B cell (primary cell): Measurements from ENCODE around the gene SGSH. TPM values are rescaled to one million over a fixed set of nuclear protein-coding genes. Genes with fewer than 3 reads are reported as not detected.

Source experiments
- ATAC-seq: fragments of 200-7000 bp; cut with Tn5 transposase; one replicate; pipeline ENCODE4 v1.10.0; 2021; ENCODE audit warnings: low read depth, mild to moderate bottlenecking, moderate number of reproducible peaks, moderate library complexity
- CTCF ChIA-PET: fragments of 350-600 bp; sonication (Branson Sonifier 250); formaldehyde crosslinking; loops from one replicate; lab custom pipeline; 2021; ENCODE audit warnings: antibody characterized with exemption, inconsistent platforms; lab: Charles Lee
- POLR2A ChIA-PET: fragments of 350-600 bp; sonication (Branson Sonifier 250); formaldehyde crosslinking; loops from one replicate; lab custom pipeline; 2021; ENCODE audit warnings: antibody characterized with exemption; lab: Charles Lee
- DNase-seq: peaks from one replicate; pipeline ENCODE4 v3.0.0; 2013
- H2AFZ ChIP-seq: 2 replicates; pipeline ENCODE4 v1.6.1; 2012; ENCODE audit warnings: mild to moderate bottlenecking, low read depth, low read length; ENCODE audit not compliant: insufficient read depth, poor library complexity, severe bottlenecking
- H3K27ac ChIP-seq, 2 donors: 1 replicate in 1 of 2; 2 replicates in 1 of 2; pipeline ENCODE4 v1.5.1; 2012 to 2013; ENCODE audit warnings: low read length in 2 of 2, mild to moderate bottlenecking in 2 of 2, moderate library complexity in 1 of 2
- H3K27me3 ChIP-seq, 4 experiments: fragments of 200-600 bp in 1 of 4; sonication (generic) in 1 of 4; replicated peaks in 1 of 4; 1 replicate in 2 of 4; 2 replicates in 2 of 4; pipeline versions ENCODE4 v1.6.1 to v1.7.0; 2013 to 2016; ENCODE audit warnings: low read length in 3 of 4, mild to moderate bottlenecking in 2 of 4, mixed read lengths in 1 of 4, moderate library complexity in 1 of 4; ENCODE audit not compliant: insufficient read depth in 4 of 4, control insufficient read depth in 3 of 4; ENCODE audit errors: control extremely low read depth in 1 of 4
- H3K36me3 ChIP-seq, 2 experiments: replicated peaks in 1 of 2; 1 replicate in 1 of 2; 2 replicates in 1 of 2; pipeline versions ENCODE4 v1.6.1 to v1.7.1; 2013; ENCODE audit warnings: low read length in 1 of 2; ENCODE audit not compliant: insufficient read depth in 2 of 2, control insufficient read depth in 1 of 2; ENCODE audit errors: control extremely low read depth in 1 of 2, extremely low read depth in 1 of 2
- H3K4me1 ChIP-seq, 2 donors: fragments of 200-600 bp in 1 of 2; sonication (generic) in 1 of 2; 1 replicate in 1 of 2; 2 replicates in 1 of 2; pipeline versions ENCODE4 v1.5.1 to v1.6.1; 2013 to 2017; ENCODE audit warnings: low read length in 2 of 2; ENCODE audit not compliant: control insufficient read depth in 2 of 2, insufficient read depth in 2 of 2
- H3K4me2 ChIP-seq: replicated peaks from 2 replicates; pipeline ENCODE3; 2012; ENCODE audit warnings: mild to moderate bottlenecking, low read depth, low read length; ENCODE audit not compliant: poor library complexity, severe bottlenecking
- H3K4me3 ChIP-seq, 5 experiments: fragments of 200-600 bp in 1 of 5; sonication (generic) in 1 of 5; 1 replicate in 3 of 5; 2 replicates in 2 of 5; pipeline versions ENCODE4 v1.5.1 to v1.7.0; 2011 to 2016; ENCODE audit warnings: low read length in 4 of 5, mild to moderate bottlenecking in 4 of 5, low read depth in 2 of 5, control low read depth in 1 of 5, moderate library complexity in 1 of 5; ENCODE audit not compliant: insufficient read depth in 1 of 5; ENCODE audit errors: control extremely low read depth in 1 of 5, extremely low read depth in 1 of 5
- H3K79me2 ChIP-seq: fragments of 200-600 bp; sonication (generic); one replicate; pipeline ENCODE4 v1.6.0; 2016; ENCODE audit warnings: low read length; ENCODE audit not compliant: control insufficient read depth, insufficient read depth
- H3K9ac ChIP-seq: fragments of 200-600 bp; sonication (generic); 2 replicates; pipeline ENCODE4 v1.6.1; 2017; ENCODE audit warnings: mild to moderate bottlenecking, low read length, moderate library complexity
- H3K9me3 ChIP-seq, 3 donors: one replicate each; pipeline versions ENCODE4 v1.6.1 to v1.7.1; 2013; ENCODE audit warnings: low read length in 2 of 3; ENCODE audit not compliant: control insufficient read depth in 2 of 3, insufficient read depth in 1 of 3; ENCODE audit errors: control extremely low read depth in 1 of 3
- H4K20me1 ChIP-seq: 2 replicates; pipeline ENCODE4 v1.6.0; 2012; ENCODE audit warnings: mild to moderate bottlenecking, low read length; ENCODE audit not compliant: insufficient read depth, control insufficient read depth, poor library complexity, severe bottlenecking
- H3K27ac Mint-ChIP-seq: one replicate; pipeline ENCODE4 v1.8.0; 2021; ENCODE audit warnings: mixed read lengths
- H3K27me3 Mint-ChIP-seq: one replicate; pipeline ENCODE4 v1.8.0; 2021; ENCODE audit warnings: mixed read lengths
- H3K4me1 Mint-ChIP-seq: one replicate; pipeline ENCODE4 v1.8.0; 2021; ENCODE audit warnings: mixed read lengths
- H3K4me3 Mint-ChIP-seq: one replicate; pipeline ENCODE4 v1.8.0; 2021; ENCODE audit warnings: mixed read lengths
- H3K9me3 Mint-ChIP-seq: one replicate; pipeline ENCODE4 v1.8.0; 2022; ENCODE audit warnings: mixed read lengths; ENCODE audit not compliant: insufficient read depth
- EZH2 ChIP-seq: IDR thresholded peaks from 2 replicates; pipeline ENCODE4 v1.6.1; 2012; ENCODE audit warnings: borderline replicate concordance, low read depth, mild to moderate bottlenecking, moderate library complexity, low read length; ENCODE audit not compliant: insufficient read depth, poor library complexity, severe bottlenecking
- WGBS: methylation state at CpG from one replicate; pipeline ENCODE4 v1.1.5; 2013; ENCODE audit warnings: missing lambda C conversion rate; ENCODE audit not compliant: insufficient coverage; 5-methylcytosine and 5-hydroxymethylcytosine counted together
- intact Hi-C: fragments of 100-400 bp; cut with micrococcal nuclease; formaldehyde crosslinking; loops from one replicate; pipeline ENCODE4 v1.10.0; 2022
- polyA plus RNA-seq: library from polyadenylated mRNA; depleted of rRNA; stranded (reverse); fragments of >200 nt; gene quantifications from 2 replicates; pipeline ENCODE4 v1.2.3, GENCODE V29; 2012
- total RNA-seq, 2 donors: library from RNA; stranded (reverse); fragments of 120-200 nt in 1 of 2; gene quantifications; 1 replicate in 1 of 2; 2 replicates in 1 of 2; pipeline versions ENCODE4 v1.2.3 to v1.2.4, GENCODE V29; 2013 to 2022
- TF ChIP-seq, protein P1 (sequence below): fragments of 200-600 bp; IDR thresholded peaks from one replicate; pipeline ENCODE4 v1.8.0; 2022; ENCODE audit warnings: antibody characterized with exemption, mild to moderate bottlenecking

SGSH gene
- total and polyA plus RNA-seq, 2 donors (not counting 1 experiment from before 2014, with no cell fraction given), result 44.5 to 83.7 TPM

- intact Hi-C loops, result no loop called here
- no peaks in the 10 kb centered on the region for H3K4me1 ChIP-seq
Measured at GRCh38 chr17:80248001-80248893, 28.1 kb upstream of the SGSH start.

GRCh38 chr17:80247561-80247960, 27.4 kb upstream of the SGSH start:
- TF ChIP-seq EZH2, result no peak
- TF ChIP-seq, protein P1, sequence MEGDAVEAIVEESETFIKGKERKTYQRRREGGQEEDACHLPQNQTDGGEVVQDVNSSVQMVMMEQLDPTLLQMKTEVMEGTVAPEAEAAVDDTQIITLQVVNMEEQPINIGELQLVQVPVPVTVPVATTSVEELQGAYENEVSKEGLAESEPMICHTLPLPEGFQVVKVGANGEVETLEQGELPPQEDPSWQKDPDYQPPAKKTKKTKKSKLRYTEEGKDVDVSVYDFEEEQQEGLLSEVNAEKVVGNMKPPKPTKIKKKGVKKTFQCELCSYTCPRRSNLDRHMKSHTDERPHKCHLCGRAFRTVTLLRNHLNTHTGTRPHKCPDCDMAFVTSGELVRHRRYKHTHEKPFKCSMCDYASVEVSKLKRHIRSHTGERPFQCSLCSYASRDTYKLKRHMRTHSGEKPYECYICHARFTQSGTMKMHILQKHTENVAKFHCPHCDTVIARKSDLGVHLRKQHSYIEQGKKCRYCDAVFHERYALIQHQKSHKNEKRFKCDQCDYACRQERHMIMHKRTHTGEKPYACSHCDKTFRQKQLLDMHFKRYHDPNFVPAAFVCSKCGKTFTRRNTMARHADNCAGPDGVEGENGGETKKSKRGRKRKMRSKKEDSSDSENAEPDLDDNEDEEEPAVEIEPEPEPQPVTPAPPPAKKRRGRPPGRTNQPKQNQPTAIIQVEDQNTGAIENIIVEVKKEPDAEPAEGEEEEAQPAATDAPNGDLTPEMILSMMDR, result no peak
- H3K9me3 ChIP-seq, result peaks cover 0 to 3% (median 0%) of the 10 kb centered on the region in 3 donors
- H3K4me3 Mint-ChIP-seq, result no peak overlapping the region
- no peaks in the 10 kb centered on the region for H3K9me3 Mint-ChIP-seq
- H2AFZ ChIP-seq, result no peak overlapping the region
- ChIA-PET CTCF (no interaction called here), POLR2A (no interaction called here)
- H3K27me3 ChIP-seq, result no peaks in the 10 kb centered on the region
- H3K4me2 ChIP-seq, result no peak overlapping the region
- H3K9ac ChIP-seq, result no peak overlapping the region
- 97% methylated on average over 17 of the region's 17 CpGs for WGBS
- intact Hi-C loops, result no loop called here
- no peak overlapping the region for H3K27ac Mint-ChIP-seq
- H4K20me1 ChIP-seq, result no peaks in the 10 kb centered on the region
- DNase-seq, result no peak
- H3K27ac ChIP-seq, result no peak overlapping the region
- no peaks in the 10 kb centered on the region for H3K79me2 ChIP-seq
- H3K4me1 ChIP-seq, result no peaks in the 10 kb centered on the region
- H3K36me3 ChIP-seq, result no peaks in the 10 kb centered on the region
- no peak for ATAC-seq
- no peak overlapping the region for H3K4me3 ChIP-seq
- H3K4me1 Mint-ChIP-seq, result no peaks in the 10 kb centered on the region
- H3K27me3 Mint-ChIP-seq, result no peaks in the 10 kb centered on the region

More at GRCh38 chr17:80248001-80248893, 28.1 kb upstream of the SGSH start:
- Histone ChIP-seq H3K4me2 (no peak overlapping the region), H2AFZ (no peak overlapping the region), H3K27me3 (no peaks in the 10 kb centered on the region), H3K9me3 (peaks cover 0 to 3% (median 0%) of the 10 kb centered on the region in 3 donors), H3K27ac (no peak overlapping the region), H3K36me3 (no peaks in the 10 kb centered on the region), H3K79me2 (no peaks in the 10 kb centered on the region), H3K9ac (no peak overlapping the region), H3K4me3 (no peak overlapping the region), H4K20me1 (no peaks in the 10 kb centered on the region)
- ATAC-seq (no peak), DNase-seq (no peak)
- H3K9me3 Mint-ChIP-seq, result no peaks in the 10 kb centered on the region
- WGBS, result 92% methylated on average over 17 of the region's 23 CpGs
- TF ChIP-seq, protein P1, result no peak
- TF ChIP-seq EZH2, result no peak
- ChIA-PET CTCF (interaction anchor here (0.5 to 1.3 kb wide), 2 partner anchors 53 to 1381 kb away, joined by 3 to 4 read pairs; no protein-coding TSS in a partner anchor), POLR2A (no interaction called here)
- no peaks in the 10 kb centered on the region for H3K27me3 Mint-ChIP-seq
- no peak overlapping the region for H3K4me3 Mint-ChIP-seq
- peaks cover 1% of the 10 kb centered on the region for H3K4me1 Mint-ChIP-seq
- no peak overlapping the region for H3K27ac Mint-ChIP-seq
